ENCODE results near the gene TPD52L1. TPM values are rescaled to one million over a fixed set of nuclear protein-coding genes. Genes with fewer than 3 reads are reported as not detected.

Gene TPD52L1
- total RNA-seq, 1 experiment from 2014 or later: 12.4 TPM

DNA sequence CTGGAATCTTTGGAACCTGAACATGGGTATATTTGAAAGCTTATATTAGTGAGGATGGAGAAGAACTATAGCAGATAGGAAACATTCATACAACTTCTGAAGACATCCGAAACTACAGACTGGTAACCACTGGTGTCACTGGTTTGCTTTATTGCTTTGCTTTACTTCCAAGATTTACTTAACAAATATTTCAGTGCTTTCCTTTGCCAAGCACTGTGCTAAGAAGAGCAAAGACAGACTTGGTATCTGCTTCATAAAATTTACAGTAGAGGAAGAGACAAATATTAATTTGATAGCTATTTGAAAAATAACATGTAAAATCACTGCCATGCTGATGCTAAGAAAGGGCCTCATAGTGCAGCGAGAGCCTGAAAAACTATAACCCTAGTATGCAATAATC is 1.8 kb downstream of the TPD52L1 start:
- CTCF ChIA-PET: no interaction called here
- peak overlapping the region; percentile 83 for H3K4me3 Mint-ChIP-seq
- DNase-seq (ENCODE audit: low spot score) (no peak), ATAC-seq (no peak)
- H3K27ac Mint-ChIP-seq: no peak overlapping the region
- peaks cover 7% of the 10 kb centered on the region for H3K9me3 Mint-ChIP-seq
- H3K36me3 Mint-ChIP-seq: no peaks in the 10 kb centered on the region; the same call in 1 of the 2 replicates
- H3K27me3 Mint-ChIP-seq (ENCODE audit: low read depth): peaks cover 44% of the 10 kb centered on the region
- POLR2A ChIA-PET: no interaction called here
- no peak for TF ChIP-seq MYBL2 (CRISPR knock-in tag; IDR thresholded peaks at IDR 0.05)
- TF ChIP-seq ZNF416 (CRISPR knock-in tag; IDR thresholded peaks at IDR 0.05): no peak
- no peak for TF ChIP-seq ATF1 (CRISPR knock-in tag; IDR thresholded peaks at IDR 0.05)
- TF ChIP-seq, protein P1, sequence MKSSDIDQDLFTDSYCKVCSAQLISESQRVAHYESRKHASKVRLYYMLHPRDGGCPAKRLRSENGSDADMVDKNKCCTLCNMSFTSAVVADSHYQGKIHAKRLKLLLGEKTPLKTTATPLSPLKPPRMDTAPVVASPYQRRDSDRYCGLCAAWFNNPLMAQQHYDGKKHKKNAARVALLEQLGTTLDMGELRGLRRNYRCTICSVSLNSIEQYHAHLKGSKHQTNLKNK (CRISPR knock-in tag; IDR thresholded peaks at IDR 0.05): no peak
- no peak for TF ChIP-seq NR2C2 (CRISPR knock-in tag; IDR thresholded peaks at IDR 0.05)
- no peak for TF ChIP-seq ZBTB21 (CRISPR knock-in tag; IDR thresholded peaks at IDR 0.05; ENCODE audit: borderline replicate concordance)
- TF ChIP-seq, protein P2, sequence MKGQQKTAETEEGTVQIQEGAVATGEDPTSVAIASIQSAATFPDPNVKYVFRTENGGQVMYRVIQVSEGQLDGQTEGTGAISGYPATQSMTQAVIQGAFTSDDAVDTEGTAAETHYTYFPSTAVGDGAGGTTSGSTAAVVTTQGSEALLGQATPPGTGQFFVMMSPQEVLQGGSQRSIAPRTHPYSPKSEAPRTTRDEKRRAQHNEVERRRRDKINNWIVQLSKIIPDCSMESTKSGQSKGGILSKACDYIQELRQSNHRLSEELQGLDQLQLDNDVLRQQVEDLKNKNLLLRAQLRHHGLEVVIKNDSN (CRISPR knock-in tag; IDR thresholded peaks at IDR 0.05): no peak
- TF ChIP-seq, protein P3, sequence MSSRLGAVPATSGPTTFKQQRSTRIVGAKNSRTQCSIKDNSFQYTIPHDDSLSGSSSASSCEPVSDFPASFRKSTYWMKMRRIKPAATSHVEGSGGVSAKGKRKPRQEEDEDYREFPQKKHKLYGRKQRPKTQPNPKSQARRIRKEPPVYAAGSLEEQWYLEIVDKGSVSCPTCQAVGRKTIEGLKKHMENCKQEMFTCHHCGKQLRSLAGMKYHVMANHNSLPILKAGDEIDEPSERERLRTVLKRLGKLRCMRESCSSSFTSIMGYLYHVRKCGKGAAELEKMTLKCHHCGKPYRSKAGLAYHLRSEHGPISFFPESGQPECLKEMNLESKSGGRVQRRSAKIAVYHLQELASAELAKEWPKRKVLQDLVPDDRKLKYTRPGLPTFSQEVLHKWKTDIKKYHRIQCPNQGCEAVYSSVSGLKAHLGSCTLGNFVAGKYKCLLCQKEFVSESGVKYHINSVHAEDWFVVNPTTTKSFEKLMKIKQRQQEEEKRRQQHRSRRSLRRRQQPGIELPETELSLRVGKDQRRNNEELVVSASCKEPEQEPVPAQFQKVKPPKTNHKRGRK (CRISPR knock-in tag; IDR thresholded peaks at IDR 0.05; ENCODE audit: borderline replicate concordance): no peak
- H3K4me1 Mint-ChIP-seq: peaks cover 19% of the 10 kb centered on the region

DNA sequence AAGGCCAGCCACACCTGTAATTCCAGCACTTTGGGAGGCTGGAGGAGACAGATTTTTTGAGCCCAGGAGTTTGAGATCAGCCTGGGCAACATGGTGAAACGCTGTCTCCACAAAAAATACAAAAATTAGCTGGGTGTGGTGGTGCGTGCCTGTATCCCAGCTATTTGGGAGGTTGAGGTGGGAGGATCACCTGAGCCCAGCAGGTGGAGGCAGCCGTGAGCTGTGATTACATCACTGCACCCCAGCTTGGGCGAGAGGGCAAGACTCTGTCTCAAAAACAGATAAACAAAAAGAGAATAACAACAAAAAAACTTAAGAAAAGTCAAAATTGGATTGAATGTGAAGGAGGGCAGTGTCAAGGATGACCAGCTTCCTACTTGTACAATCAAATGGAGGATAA is 2.9 kb downstream of the TPD52L1 start:
- Mint-ChIP-seq H3K9me3 (peaks cover 7% of the 10 kb centered on the region), H3K4me1 (peaks cover 19% of the 10 kb centered on the region), H3K27ac (no peak overlapping the region), H3K4me3 (no peak overlapping the region), H3K36me3 (no peaks in the 10 kb centered on the region; the same call in 1 of the 2 replicates), H3K27me3 (ENCODE audit: low read depth) (peaks cover 37% of the 10 kb centered on the region)
- DNase-seq (ENCODE audit: low spot score): no peak
- TF ChIP-seq NR1H2 (CRISPR knock-in tag; IDR thresholded peaks at IDR 0.05): no peak
- TF ChIP-seq ATF1 (CRISPR knock-in tag; IDR thresholded peaks at IDR 0.05): no peak
- TF ChIP-seq, protein P1 (CRISPR knock-in tag; IDR thresholded peaks at IDR 0.05): no peak
- ChIA-PET CTCF (interaction anchor here (0.7 to 1.3 kb wide), 2 partner anchors 12 to 36 kb away, joined by 3 read pairs; no protein-coding TSS in a partner anchor), POLR2A (no interaction called here)
- ATAC-seq: no peak

DNA sequence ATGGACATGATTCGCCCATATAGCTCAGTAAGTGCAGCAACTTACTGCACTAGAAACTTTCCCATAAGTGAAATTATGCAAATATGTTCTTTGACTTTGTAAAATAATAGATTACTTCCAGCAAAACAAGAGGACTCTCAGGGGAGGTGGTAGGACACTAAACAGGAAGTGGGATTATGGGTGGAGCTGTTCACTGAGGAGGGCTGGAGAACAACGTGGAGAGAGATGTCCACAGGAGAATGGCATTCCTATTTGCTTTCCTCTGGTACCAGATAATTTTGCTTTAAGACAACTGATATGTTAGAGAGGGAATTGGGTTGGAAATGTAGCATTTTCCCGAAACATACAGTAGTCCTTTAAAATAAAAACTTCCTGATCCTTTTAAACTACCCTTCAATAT is 3.7 kb downstream of the TPD52L1 start:
- Mint-ChIP-seq H3K4me1 (peaks cover 19% of the 10 kb centered on the region), H3K4me3 (no peak overlapping the region), H3K27me3 (ENCODE audit: low read depth) (peaks cover 31% of the 10 kb centered on the region), H3K27ac (no peak overlapping the region), H3K9me3 (peaks cover 7% of the 10 kb centered on the region; the same call in 1 of the 2 replicates), H3K36me3 (no peaks in the 10 kb centered on the region; the same call in 1 of the 2 replicates)
- ATAC-seq (no peak), DNase-seq (ENCODE audit: low spot score) (no peak)
- ChIA-PET CTCF (interaction anchor here (1.3 kb wide), 1 partner anchor 35 kb away, joined by 3 read pairs; no protein-coding TSS in a partner anchor), POLR2A (no interaction called here)
- TF ChIP-seq, protein P4, sequence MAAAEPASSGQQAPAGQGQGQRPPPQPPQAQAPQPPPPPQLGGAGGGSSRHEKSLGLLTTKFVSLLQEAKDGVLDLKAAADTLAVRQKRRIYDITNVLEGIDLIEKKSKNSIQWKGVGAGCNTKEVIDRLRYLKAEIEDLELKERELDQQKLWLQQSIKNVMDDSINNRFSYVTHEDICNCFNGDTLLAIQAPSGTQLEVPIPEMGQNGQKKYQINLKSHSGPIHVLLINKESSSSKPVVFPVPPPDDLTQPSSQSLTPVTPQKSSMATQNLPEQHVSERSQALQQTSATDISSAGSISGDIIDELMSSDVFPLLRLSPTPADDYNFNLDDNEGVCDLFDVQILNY (CRISPR knock-in tag; IDR thresholded peaks at IDR 0.05): no peak
- TF ChIP-seq, protein P5, sequence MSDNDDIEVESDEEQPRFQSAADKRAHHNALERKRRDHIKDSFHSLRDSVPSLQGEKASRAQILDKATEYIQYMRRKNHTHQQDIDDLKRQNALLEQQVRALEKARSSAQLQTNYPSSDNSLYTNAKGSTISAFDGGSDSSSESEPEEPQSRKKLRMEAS (CRISPR knock-in tag; IDR thresholded peaks at IDR 0.05): no peak
- TF ChIP-seq FOXK1 (CRISPR knock-in tag; IDR thresholded peaks at IDR 0.05) (no peak), MYBL2 (CRISPR knock-in tag; IDR thresholded peaks at IDR 0.05) (no peak), NR1H2 (CRISPR knock-in tag; IDR thresholded peaks at IDR 0.05) (no peak), CBFB (CRISPR knock-in tag; IDR thresholded peaks at IDR 0.05; ENCODE audit: low read depth) (no peak), ZNF416 (CRISPR knock-in tag; IDR thresholded peaks at IDR 0.05) (no peak)
- TF ChIP-seq, protein P6, sequence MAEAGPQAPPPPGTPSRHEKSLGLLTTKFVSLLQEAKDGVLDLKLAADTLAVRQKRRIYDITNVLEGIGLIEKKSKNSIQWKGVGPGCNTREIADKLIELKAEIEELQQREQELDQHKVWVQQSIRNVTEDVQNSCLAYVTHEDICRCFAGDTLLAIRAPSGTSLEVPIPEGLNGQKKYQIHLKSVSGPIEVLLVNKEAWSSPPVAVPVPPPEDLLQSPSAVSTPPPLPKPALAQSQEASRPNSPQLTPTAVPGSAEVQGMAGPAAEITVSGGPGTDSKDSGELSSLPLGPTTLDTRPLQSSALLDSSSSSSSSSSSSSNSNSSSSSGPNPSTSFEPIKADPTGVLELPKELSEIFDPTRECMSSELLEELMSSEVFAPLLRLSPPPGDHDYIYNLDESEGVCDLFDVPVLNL (CRISPR knock-in tag; IDR thresholded peaks at IDR 0.05; ENCODE audit: borderline replicate concordance, low read depth): no peak
- TF ChIP-seq, protein P7, sequence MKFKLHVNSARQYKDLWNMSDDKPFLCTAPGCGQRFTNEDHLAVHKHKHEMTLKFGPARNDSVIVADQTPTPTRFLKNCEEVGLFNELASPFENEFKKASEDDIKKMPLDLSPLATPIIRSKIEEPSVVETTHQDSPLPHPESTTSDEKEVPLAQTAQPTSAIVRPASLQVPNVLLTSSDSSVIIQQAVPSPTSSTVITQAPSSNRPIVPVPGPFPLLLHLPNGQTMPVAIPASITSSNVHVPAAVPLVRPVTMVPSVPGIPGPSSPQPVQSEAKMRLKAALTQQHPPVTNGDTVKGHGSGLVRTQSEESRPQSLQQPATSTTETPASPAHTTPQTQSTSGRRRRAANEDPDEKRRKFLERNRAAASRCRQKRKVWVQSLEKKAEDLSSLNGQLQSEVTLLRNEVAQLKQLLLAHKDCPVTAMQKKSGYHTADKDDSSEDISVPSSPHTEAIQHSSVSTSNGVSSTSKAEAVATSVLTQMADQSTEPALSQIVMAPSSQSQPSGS (CRISPR knock-in tag; IDR thresholded peaks at IDR 0.05; ENCODE audit: borderline replicate concordance, low read depth): no peak
- TF ChIP-seq, protein P8, sequence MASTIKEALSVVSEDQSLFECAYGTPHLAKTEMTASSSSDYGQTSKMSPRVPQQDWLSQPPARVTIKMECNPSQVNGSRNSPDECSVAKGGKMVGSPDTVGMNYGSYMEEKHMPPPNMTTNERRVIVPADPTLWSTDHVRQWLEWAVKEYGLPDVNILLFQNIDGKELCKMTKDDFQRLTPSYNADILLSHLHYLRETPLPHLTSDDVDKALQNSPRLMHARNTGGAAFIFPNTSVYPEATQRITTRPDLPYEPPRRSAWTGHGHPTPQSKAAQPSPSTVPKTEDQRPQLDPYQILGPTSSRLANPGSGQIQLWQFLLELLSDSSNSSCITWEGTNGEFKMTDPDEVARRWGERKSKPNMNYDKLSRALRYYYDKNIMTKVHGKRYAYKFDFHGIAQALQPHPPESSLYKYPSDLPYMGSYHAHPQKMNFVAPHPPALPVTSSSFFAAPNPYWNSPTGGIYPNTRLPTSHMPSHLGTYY (CRISPR knock-in tag; IDR thresholded peaks at IDR 0.05): no peak
- TF ChIP-seq, protein P9, sequence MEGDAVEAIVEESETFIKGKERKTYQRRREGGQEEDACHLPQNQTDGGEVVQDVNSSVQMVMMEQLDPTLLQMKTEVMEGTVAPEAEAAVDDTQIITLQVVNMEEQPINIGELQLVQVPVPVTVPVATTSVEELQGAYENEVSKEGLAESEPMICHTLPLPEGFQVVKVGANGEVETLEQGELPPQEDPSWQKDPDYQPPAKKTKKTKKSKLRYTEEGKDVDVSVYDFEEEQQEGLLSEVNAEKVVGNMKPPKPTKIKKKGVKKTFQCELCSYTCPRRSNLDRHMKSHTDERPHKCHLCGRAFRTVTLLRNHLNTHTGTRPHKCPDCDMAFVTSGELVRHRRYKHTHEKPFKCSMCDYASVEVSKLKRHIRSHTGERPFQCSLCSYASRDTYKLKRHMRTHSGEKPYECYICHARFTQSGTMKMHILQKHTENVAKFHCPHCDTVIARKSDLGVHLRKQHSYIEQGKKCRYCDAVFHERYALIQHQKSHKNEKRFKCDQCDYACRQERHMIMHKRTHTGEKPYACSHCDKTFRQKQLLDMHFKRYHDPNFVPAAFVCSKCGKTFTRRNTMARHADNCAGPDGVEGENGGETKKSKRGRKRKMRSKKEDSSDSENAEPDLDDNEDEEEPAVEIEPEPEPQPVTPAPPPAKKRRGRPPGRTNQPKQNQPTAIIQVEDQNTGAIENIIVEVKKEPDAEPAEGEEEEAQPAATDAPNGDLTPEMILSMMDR (IDR thresholded peaks at IDR 0.05): no peak
- TF ChIP-seq, protein P10, sequence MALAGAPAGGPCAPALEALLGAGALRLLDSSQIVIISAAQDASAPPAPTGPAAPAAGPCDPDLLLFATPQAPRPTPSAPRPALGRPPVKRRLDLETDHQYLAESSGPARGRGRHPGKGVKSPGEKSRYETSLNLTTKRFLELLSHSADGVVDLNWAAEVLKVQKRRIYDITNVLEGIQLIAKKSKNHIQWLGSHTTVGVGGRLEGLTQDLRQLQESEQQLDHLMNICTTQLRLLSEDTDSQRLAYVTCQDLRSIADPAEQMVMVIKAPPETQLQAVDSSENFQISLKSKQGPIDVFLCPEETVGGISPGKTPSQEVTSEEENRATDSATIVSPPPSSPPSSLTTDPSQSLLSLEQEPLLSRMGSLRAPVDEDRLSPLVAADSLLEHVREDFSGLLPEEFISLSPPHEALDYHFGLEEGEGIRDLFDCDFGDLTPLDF (CRISPR knock-in tag; IDR thresholded peaks at IDR 0.05): no peak

All from WTC11 (cell line).